ENCODE measurements around the gene KCNJ6. TPM values are rescaled to one million over a fixed set of nuclear protein-coding genes. Genes with fewer than 3 reads are reported as not detected.

Gene KCNJ6
- total RNA-seq, 2 donors from 2014 or later, result not detected

DNA sequence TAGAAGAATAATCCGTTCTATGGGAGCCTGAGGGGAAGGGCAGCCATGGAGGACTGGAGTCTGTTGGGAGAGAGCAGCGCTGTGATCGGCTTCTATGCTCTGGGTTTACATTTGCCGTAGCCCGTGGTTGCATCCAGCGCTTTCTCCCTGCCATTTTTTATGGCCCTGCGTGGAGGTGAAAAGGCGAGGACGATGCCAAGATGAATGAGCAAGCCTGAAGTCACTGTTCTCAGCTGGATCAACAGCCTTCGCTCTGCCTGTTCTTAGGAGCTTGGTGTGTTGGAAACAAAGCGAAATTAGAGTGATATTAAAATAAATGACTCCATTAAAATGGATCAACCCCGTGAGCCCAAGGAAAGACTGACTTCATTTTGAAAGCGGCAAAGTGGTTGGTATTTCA, 120.2 kb downstream of the KCNJ6 start:
- no peak for DNase-seq (ENCODE audit: low spot score)
- H3K36me3 ChIP-seq, result no peaks in the 10 kb centered on the region
- no peak overlapping the region for H3K4me3 ChIP-seq
- no peaks in the 10 kb centered on the region for H3K27me3 ChIP-seq
- no peak overlapping the region for H3K27ac ChIP-seq
- H3K4me1 ChIP-seq, result no peaks in the 10 kb centered on the region
- TF ChIP-seq, protein P1, sequence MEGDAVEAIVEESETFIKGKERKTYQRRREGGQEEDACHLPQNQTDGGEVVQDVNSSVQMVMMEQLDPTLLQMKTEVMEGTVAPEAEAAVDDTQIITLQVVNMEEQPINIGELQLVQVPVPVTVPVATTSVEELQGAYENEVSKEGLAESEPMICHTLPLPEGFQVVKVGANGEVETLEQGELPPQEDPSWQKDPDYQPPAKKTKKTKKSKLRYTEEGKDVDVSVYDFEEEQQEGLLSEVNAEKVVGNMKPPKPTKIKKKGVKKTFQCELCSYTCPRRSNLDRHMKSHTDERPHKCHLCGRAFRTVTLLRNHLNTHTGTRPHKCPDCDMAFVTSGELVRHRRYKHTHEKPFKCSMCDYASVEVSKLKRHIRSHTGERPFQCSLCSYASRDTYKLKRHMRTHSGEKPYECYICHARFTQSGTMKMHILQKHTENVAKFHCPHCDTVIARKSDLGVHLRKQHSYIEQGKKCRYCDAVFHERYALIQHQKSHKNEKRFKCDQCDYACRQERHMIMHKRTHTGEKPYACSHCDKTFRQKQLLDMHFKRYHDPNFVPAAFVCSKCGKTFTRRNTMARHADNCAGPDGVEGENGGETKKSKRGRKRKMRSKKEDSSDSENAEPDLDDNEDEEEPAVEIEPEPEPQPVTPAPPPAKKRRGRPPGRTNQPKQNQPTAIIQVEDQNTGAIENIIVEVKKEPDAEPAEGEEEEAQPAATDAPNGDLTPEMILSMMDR (IDR thresholded peaks at IDR 0.05), result no peak
- H3K9me3 ChIP-seq, result peaks cover 0 to 3% of the 10 kb centered on the region in 2 donors

- TF ChIP-seq, protein P1 (IDR thresholded peaks at IDR 0.05), result no peak
- no peaks in the 10 kb centered on the region for H3K27me3 ChIP-seq
- H3K36me3 ChIP-seq, result no peaks in the 10 kb centered on the region
- H3K27ac ChIP-seq, result no peak overlapping the region
- no peaks in the 10 kb centered on the region for H3K4me1 ChIP-seq
- no peak overlapping the region for H3K4me3 ChIP-seq
- peaks cover 0 to 3% of the 10 kb centered on the region in 2 donors for H3K9me3 ChIP-seq
- no peak for DNase-seq (ENCODE audit: low spot score)
These were observed 122.6 kb downstream of the KCNJ6 start for GRCh38 chr21:37793660-37794059.

GRCh38 chr21:37792046-37792445, 124.2 kb downstream of the KCNJ6 start:
- Histone ChIP-seq H3K27me3 (no peaks in the 10 kb centered on the region), H3K4me1 (no peaks in the 10 kb centered on the region), H3K27ac (no peak overlapping the region), H3K4me3 (no peak overlapping the region), H3K36me3 (no peaks in the 10 kb centered on the region), H3K9me3 (no peaks in the 10 kb centered on the region)
- TF ChIP-seq, protein P1 (IDR thresholded peaks at IDR 0.05), result no peak
- no peak for DNase-seq (ENCODE audit: low spot score)

DNA sequence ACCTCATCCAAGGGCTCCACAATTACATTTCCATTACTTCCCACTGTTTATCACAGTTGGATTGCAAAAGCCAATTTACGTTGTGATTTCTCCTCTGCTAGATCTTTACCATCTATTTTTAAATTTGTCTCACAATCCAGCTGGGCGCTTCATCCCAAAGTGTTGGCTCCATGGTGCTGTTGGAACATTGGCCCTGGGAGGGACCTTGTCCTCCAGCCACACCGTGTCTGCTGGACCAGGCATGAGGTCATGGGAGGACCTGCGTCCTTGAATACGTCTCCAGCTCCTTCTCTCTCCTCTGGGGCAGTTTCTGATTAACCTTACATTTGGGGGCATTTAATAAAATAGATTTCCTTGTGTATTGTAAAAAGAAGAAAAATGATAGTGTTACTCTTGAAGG, 125.4 kb downstream of the KCNJ6 start:
- Histone ChIP-seq H3K27ac (no peak overlapping the region), H3K4me1 (no peaks in the 10 kb centered on the region), H3K9me3 (no peaks in the 10 kb centered on the region), H3K4me3 (no peak overlapping the region), H3K36me3 (no peaks in the 10 kb centered on the region), H3K27me3 (no peaks in the 10 kb centered on the region)
- TF ChIP-seq, protein P1 (IDR thresholded peaks at IDR 0.05), result no peak
- no peak for DNase-seq (ENCODE audit: low spot score)

DNA sequence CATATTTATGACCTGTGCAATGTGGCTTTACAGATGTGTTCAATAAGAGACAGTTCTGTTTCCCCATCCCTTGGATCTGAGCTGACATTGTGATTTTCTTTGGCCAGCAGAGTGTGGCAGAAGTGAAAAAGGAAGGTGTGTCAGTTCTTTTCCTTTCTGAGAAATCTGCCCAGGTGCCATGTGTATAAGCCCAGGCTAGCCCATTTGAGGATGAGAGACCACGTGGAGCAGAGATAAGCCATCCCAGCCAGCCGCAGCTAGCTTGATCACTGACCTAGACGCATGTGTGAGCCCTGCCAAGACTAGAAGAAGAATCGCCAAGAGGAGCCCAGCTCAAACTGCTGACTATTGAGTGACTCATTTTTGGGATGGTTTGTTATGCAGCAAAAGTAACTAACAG, 127.8 kb downstream of the KCNJ6 start:
- TF ChIP-seq, protein P1 (IDR thresholded peaks at IDR 0.05), result no peak
- Histone ChIP-seq H3K9me3 (no peaks in the 10 kb centered on the region), H3K27ac (no peak overlapping the region), H3K4me3 (no peak overlapping the region), H3K36me3 (no peaks in the 10 kb centered on the region), H3K4me1 (no peaks in the 10 kb centered on the region), H3K27me3 (no peaks in the 10 kb centered on the region)
- no peak for DNase-seq (ENCODE audit: low spot score)

- DNase-seq (ENCODE audit: low spot score), result no peak
- TF ChIP-seq, protein P1 (IDR thresholded peaks at IDR 0.05), result no peak
- Histone ChIP-seq H3K4me3 (no peak overlapping the region), H3K27me3 (no peaks in the 10 kb centered on the region), H3K27ac (no peak overlapping the region), H3K9me3 (no peaks in the 10 kb centered on the region), H3K36me3 (no peaks in the 10 kb centered on the region), H3K4me1 (no peaks in the 10 kb centered on the region)
These were observed 128.8 kb downstream of the KCNJ6 start for GRCh38 chr21:37787456-37787855.

All from right atrium auricular region (tissue), 2 donors.